HCT116 (cell line): ENCODE measurements around the gene SCAF8. TPM values are rescaled to one million over a fixed set of nuclear protein-coding genes. Genes with fewer than 3 reads are reported as not detected.
"Not testable (repeated sequence)": the region's sequence is repeated elsewhere in the genome, so short reads cannot be mapped to it uniquely, and the experiment has no call there.

Source experiments
- ATAC-seq: fragments of 200-7000 bp; cut with Tn5 transposase; 2 replicates; pipeline ENCODE4 v1.9.1; 2020; ENCODE audit warnings: mild to moderate bottlenecking, moderate library complexity
- BruUV-seq: library from RNA; stranded (reverse); fragments of 400-500 nt; replicated peaks from 2 replicates; lab custom pipeline; 2021; lab: Mats Ljungman, UMichigan
- CTCF ChIA-PET: fragments of 300-600 bp; sonication (Branson Sonifier 250); formaldehyde crosslinking; loops from one replicate; lab custom pipeline; 2021; ENCODE audit warnings: antibody characterized with exemption; lab: Charles Lee
- POLR2A ChIA-PET: fragments of 300-600, 350-600 bp; sonication (Branson Sonifier 250); formaldehyde crosslinking; loops from one replicate; lab custom pipeline; 2021; ENCODE audit warnings: antibody characterized with exemption; lab: Charles Lee
- RAD21 ChIA-PET, 2 experiments: fragments of 300-600 bp; sonication (Branson Sonifier 250); formaldehyde crosslinking; loops; one replicate each; lab custom pipeline; 2023; ENCODE audit warnings: low total read pairs in 2 of 2; ENCODE audit not compliant: uncharacterized antibody in 2 of 2, unreplicated experiment in 2 of 2, low non-redundant PET in 1 of 2; lab: Charles Lee
- DNase-seq: peaks from one replicate; pipeline ENCODE4 v3.0.0-alpha.2; 2010; ENCODE audit warnings: low read depth, low spot score
- H2AFZ ChIP-seq: fragments of 200-600 bp; shearing (Covaris generic), sonication (generic); 2 replicates; pipeline ENCODE4 v1.6.1; 2017; ENCODE audit warnings: low read depth, mixed run types, mixed read lengths, antibody characterized with exemption, low read length; ENCODE audit not compliant: poor library complexity, severe bottlenecking
- H3K27ac ChIP-seq: 2 replicates; pipeline ENCODE4 v1.5.1; 2012; ENCODE audit warnings: low read depth, low read length
- H3K27me3 ChIP-seq: fragments of 200-600 bp; sonication (generic); 2 replicates; pipeline ENCODE4 v1.6.1; 2016; ENCODE audit warnings: mixed run types, low read length, mixed read lengths; ENCODE audit not compliant: insufficient read depth
- H3K36me3 ChIP-seq, 2 experiments: fragments of 200-500 bp in 1 of 2; fragments of 200-600 bp in 1 of 2; sonication (Bioruptor generic) in 1 of 2; sonication (generic) in 1 of 2; 2 replicates each; pipeline versions ENCODE4 v1.5.1 to v1.6.1; 2014 to 2016; ENCODE audit warnings: low read length in 2 of 2, inconsistent platforms in 1 of 2, mixed read lengths in 1 of 2, mixed run types in 1 of 2; ENCODE audit not compliant: insufficient read depth in 2 of 2, control insufficient read depth in 1 of 2
- H3K4me1 ChIP-seq, 2 experiments: fragments of 200-600 bp in 1 of 2; sonication (generic) in 1 of 2; 2 replicates each; pipeline versions ENCODE4 v1.5.1 to v1.6.1; 2012 to 2017; ENCODE audit warnings: low read length in 2 of 2, inconsistent platforms in 1 of 2, mild to moderate bottlenecking in 1 of 2, mixed read lengths in 1 of 2, mixed run types in 1 of 2, moderate library complexity in 1 of 2; ENCODE audit not compliant: insufficient read depth in 2 of 2, control insufficient read depth in 1 of 2
- H3K4me2 ChIP-seq: fragments of 200-600 bp; sonication (generic); 2 replicates; pipeline ENCODE4 v1.6.1; 2017; ENCODE audit warnings: mixed run types, low read length, mixed read lengths
- H3K4me3 ChIP-seq, 2 experiments: fragments of 200-600 bp in 1 of 2; sonication (generic) in 1 of 2; replicated peaks in 1 of 2; 2 replicates each; pipeline ENCODE4 v1.5.1; 2011 to 2016; ENCODE audit warnings: low read length in 2 of 2, control low read depth in 1 of 2, low read depth in 1 of 2, mild to moderate bottlenecking in 1 of 2, mixed read lengths in 1 of 2, mixed run types in 1 of 2
- H3K79me2 ChIP-seq: fragments of 200-600 bp; sonication (generic); 2 replicates; pipeline ENCODE4 v1.6.1; 2017; ENCODE audit warnings: mild to moderate bottlenecking, mixed run types, low read length, moderate library complexity, mixed read lengths; ENCODE audit not compliant: insufficient read depth
- H3K9ac ChIP-seq: fragments of 200-600 bp; sonication (generic); 2 replicates; pipeline ENCODE4 v1.6.1; 2016; ENCODE audit warnings: low read length, mixed read lengths
- H3K9me2 ChIP-seq: fragments of 200-600 bp; sonication (generic), shearing (Covaris generic); 2 replicates; pipeline ENCODE4 v1.6.1; 2017; ENCODE audit warnings: mixed run types, mild to moderate bottlenecking, moderate library complexity; ENCODE audit not compliant: insufficient read depth
- H3K9me3 ChIP-seq, 2 experiments: fragments of 200-500 bp in 1 of 2; fragments of 200-600 bp in 1 of 2; sonication (Bioruptor generic) in 1 of 2; sonication (generic) in 1 of 2; 2 replicates each; pipeline ENCODE4 v1.6.1; 2014 to 2017; ENCODE audit warnings: low read length in 2 of 2, mixed read lengths in 2 of 2, inconsistent platforms in 1 of 2, low read depth in 1 of 2, mild to moderate bottlenecking in 1 of 2, mixed run types in 1 of 2, moderate library complexity in 1 of 2; ENCODE audit not compliant: control insufficient read depth in 1 of 2, insufficient read depth in 1 of 2
- H4K20me1 ChIP-seq: fragments of 200-600 bp; sonication (generic), shearing (Covaris generic); 2 replicates; pipeline ENCODE4 v1.6.1; 2017; ENCODE audit warnings: mixed run types, mild to moderate bottlenecking, moderate library complexity; ENCODE audit not compliant: insufficient read depth
- CBX3 ChIP-seq: IDR thresholded peaks from 2 replicates; pipeline ENCODE4 v1.6.1; 2012; ENCODE audit warnings: low read depth
- EGR1 ChIP-seq: IDR thresholded peaks from 2 replicates; pipeline ENCODE4 v1.6.1; 2012; ENCODE audit warnings: low read depth
- ELF1 ChIP-seq: IDR thresholded peaks from 2 replicates; pipeline ENCODE4 v1.6.1; 2012; ENCODE audit warnings: low read depth, borderline replicate concordance
- EZH2phosphoT487 ChIP-seq: fragments of 200-600 bp; IDR thresholded peaks from 2 replicates; pipeline ENCODE4 v1.6.1; 2018; ENCODE audit warnings: antibody characterized with exemption, borderline replicate concordance
- POLR2A ChIP-seq: IDR thresholded peaks from 2 replicates; pipeline ENCODE4 v1.7.0; 2011; ENCODE audit warnings: borderline replicate concordance; ENCODE audit not compliant: insufficient read depth, insufficient read length; ENCODE audit errors: extremely low read depth
- RAD21 ChIP-seq: IDR thresholded peaks from 2 replicates; pipeline ENCODE4 v1.6.1; 2012; ENCODE audit warnings: low read depth, mild to moderate bottlenecking
- SIN3A ChIP-seq: IDR thresholded peaks from 2 replicates; pipeline ENCODE4 v1.6.1; 2012; ENCODE audit warnings: low read depth
- SP1 ChIP-seq: IDR thresholded peaks from 2 replicates; pipeline ENCODE4 v1.6.1; 2012; ENCODE audit warnings: low read depth
- TCF7L2 ChIP-seq: IDR thresholded peaks from 2 replicates; pipeline ENCODE4 v1.7.0; 2011; ENCODE audit warnings: borderline replicate concordance, inconsistent platforms; ENCODE audit not compliant: insufficient read depth, insufficient read length; ENCODE audit errors: extremely low read depth
- ZBTB33 ChIP-seq: IDR thresholded peaks from 2 replicates; pipeline ENCODE4 v1.6.1; 2011; ENCODE audit warnings: mild to moderate bottlenecking, low read length, moderate library complexity; ENCODE audit not compliant: insufficient replicate concordance; ENCODE audit errors: extremely low read depth
- intact Hi-C: fragments of 100-400 bp; cut with micrococcal nuclease; formaldehyde crosslinking; loops from 2 replicates; pipeline ENCODE4 v1.10.0; 2022
- total RNA-seq: library from RNA; stranded (reverse); gene quantifications from one replicate; pipeline ENCODE4 v1.2.1, GENCODE V29; 2021; ENCODE audit not compliant: unreplicated experiment
- TF ChIP-seq, protein P1 (sequence below): IDR thresholded peaks from 2 replicates; pipeline ENCODE4 v1.6.1; 2012

The SCAF8 gene
- total RNA-seq, 1 experiment from 2014 or later: 34.6 TPM

DNA sequence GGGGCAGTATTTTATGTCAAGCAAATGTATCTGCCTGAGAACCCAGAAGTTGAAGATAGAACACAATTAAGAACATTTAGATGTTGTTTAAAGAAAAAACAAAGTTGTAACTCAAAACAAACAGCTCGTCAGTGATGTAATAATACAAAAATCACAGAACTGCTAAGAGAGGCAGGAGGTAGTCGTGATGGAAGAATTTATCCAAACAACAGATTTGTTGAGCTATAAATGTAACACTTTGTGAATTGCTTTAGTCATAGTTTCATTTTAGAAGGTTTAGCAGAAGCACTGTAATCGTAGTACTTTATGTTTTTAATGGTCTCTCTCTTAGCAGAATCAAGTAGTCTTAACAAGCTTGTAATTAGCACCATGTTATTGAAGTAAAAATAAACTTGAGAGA, 73.6 kb downstream of the SCAF8 start:
- H3K4me1 ChIP-seq: no peaks in the 10 kb centered on the region
- POLR2A ChIA-PET: no interaction called here
- no peak overlapping the region for H2AFZ ChIP-seq
- CTCF ChIA-PET: interaction anchor here (3.5 kb wide), 1 partner anchor 131 kb away, joined by 61 read pairs; no protein-coding TSS in a partner anchor
- no peak overlapping the region for H3K27ac ChIP-seq
- RAD21 ChIA-PET: no interaction called here
- no TSS peak for BruUV-seq
- no peaks in the 10 kb centered on the region for H3K9me2 ChIP-seq
- no peaks in the 10 kb centered on the region for H3K27me3 ChIP-seq
- no peak overlapping the region for H3K4me3 ChIP-seq
- H3K79me2 ChIP-seq: peaks cover 19% of the 10 kb centered on the region
- ATAC-seq: no peak
- DNase-seq: no peak
- intact Hi-C loops: no loop called here
- H4K20me1 ChIP-seq: no peaks in the 10 kb centered on the region
- TF ChIP-seq TCF7L2 (no peak), EGR1 (no peak), RAD21 (no peak), POLR2A (no peak), SIN3A (no peak), CBX3 (no peak), ZBTB33 (no peak), ELF1 (no peak), SP1 (no peak), EZH2phosphoT487 (no peak)
- TF ChIP-seq, protein P1, sequence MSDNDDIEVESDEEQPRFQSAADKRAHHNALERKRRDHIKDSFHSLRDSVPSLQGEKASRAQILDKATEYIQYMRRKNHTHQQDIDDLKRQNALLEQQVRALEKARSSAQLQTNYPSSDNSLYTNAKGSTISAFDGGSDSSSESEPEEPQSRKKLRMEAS: no peak
- H3K4me2 ChIP-seq: no peak overlapping the region
- H3K9me3 ChIP-seq: no peaks in the 10 kb centered on the region
- peaks cover 32 to 34% of the 10 kb centered on the region in 2 experiments for H3K36me3 ChIP-seq
- H3K9ac ChIP-seq: no peak overlapping the region

GRCh38 chr6:154811663-154812062, 78.4 kb downstream of the SCAF8 start:
- H2AFZ ChIP-seq, H3K79me2 ChIP-seq, ATAC-seq, H3K27ac ChIP-seq, POLR2A ChIA-PET, CTCF ChIA-PET, H3K4me1 ChIP-seq, H3K9me3 ChIP-seq, BruUV-seq, H3K9ac ChIP-seq, H4K20me1 ChIP-seq, H3K4me2 ChIP-seq, H3K9me2 ChIP-seq, H3K4me3 ChIP-seq, H3K27me3 ChIP-seq, DNase-seq, RAD21 ChIA-PET, intact Hi-C loops: not testable (repeated sequence)
- peaks cover 35 to 48% of the 10 kb centered on the region in 2 experiments for H3K36me3 ChIP-seq
